Type B pancreatic cell (in vitro differentiated cells): Measurements from ENCODE around the gene GPR161. TPM values are rescaled to one million over a fixed set of nuclear protein-coding genes. Genes with fewer than 3 reads are reported as not detected.
"Not testable (repeated sequence)": the region's sequence is repeated elsewhere in the genome, so short reads cannot be mapped to it uniquely, and the experiment has no call there.

ENCODE experiments used
- DNase-seq: peaks from one replicate; pipeline ENCODE4 v3.0.0; 2021; ENCODE audit warnings: mixed read lengths; ENCODE audit not compliant: unreplicated experiment; ENCODE audit errors: extremely low spot score
- H3K27ac Mint-ChIP-seq: 2 replicates; pipeline ENCODE4 v1.8.0; 2021; ENCODE audit warnings: mild to moderate bottlenecking, mixed read lengths
- H3K27me3 Mint-ChIP-seq: 2 replicates; pipeline ENCODE4 v1.8.0; 2021; ENCODE audit warnings: mixed read lengths
- H3K36me3 Mint-ChIP-seq: 2 replicates; pipeline ENCODE4 v1.8.0; 2021; ENCODE audit warnings: mixed read lengths
- H3K4me1 Mint-ChIP-seq: one replicate; pipeline ENCODE4 v1.8.0; 2021; ENCODE audit warnings: mixed read lengths; ENCODE audit not compliant: unreplicated experiment
- H3K4me3 Mint-ChIP-seq: 2 replicates; pipeline ENCODE4 v1.8.0; 2021; ENCODE audit warnings: mild to moderate bottlenecking, mixed read lengths
- H3K9me3 Mint-ChIP-seq: 2 replicates; pipeline ENCODE4 v1.8.0; 2021; ENCODE audit warnings: mixed read lengths
- CTCF ChIP-seq: fragments of 200-600 bp; sonication (generic); conservative IDR thresholded peaks from 2 replicates; pipeline ENCODE4 v1.5.0; 2021; ENCODE audit warnings: antibody characterized with exemption, mild to moderate bottlenecking
- total RNA-seq: library from RNA; stranded (reverse); gene quantifications from 2 replicates; pipeline ENCODE4 v1.2.1, GENCODE V29; 2021; ENCODE audit warnings: low replicate concordance

The GPR161 gene
- total RNA-seq, 1 donor from 2014 or later: 32.6 TPM

GRCh38 chr1:168163670-168164069 lies 26.9 kb upstream of the GPR161 start:
- no peak overlapping the region for H3K4me3 Mint-ChIP-seq
- H3K4me1 Mint-ChIP-seq: no peaks in the 10 kb centered on the region
- TF ChIP-seq CTCF: no peak
- DNase-seq: no peak
- H3K27ac Mint-ChIP-seq: no peak overlapping the region
- no peaks in the 10 kb centered on the region for H3K27me3 Mint-ChIP-seq
- H3K9me3 Mint-ChIP-seq: peaks cover under 1% of the 10 kb centered on the region
- no peaks in the 10 kb centered on the region for H3K36me3 Mint-ChIP-seq

DNA sequence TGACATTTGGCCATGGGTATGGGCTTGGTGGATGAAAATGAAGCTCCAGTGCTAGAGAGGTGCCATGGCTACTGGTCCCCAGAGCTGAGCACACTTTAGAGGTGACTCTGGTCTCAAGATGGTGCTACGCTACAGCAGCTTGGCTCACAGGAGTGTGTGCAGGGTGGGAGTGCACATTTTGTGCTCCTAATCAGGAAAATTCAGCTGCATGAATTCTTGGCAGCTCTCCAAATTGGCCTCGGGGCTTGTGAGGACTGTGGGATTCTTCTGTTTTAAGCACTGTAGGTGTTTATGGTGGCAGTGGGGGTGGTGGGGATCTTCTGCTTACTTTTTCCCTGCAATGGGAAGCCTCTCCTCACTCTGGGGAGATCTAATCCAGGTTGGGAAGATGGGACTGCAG lies 24.7 kb upstream of the GPR161 start:
- Mint-ChIP-seq H3K27ac (no peak overlapping the region), H3K36me3 (peaks cover 4% of the 10 kb centered on the region), H3K4me3 (no peak overlapping the region), H3K4me1 (no peaks in the 10 kb centered on the region), H3K9me3 (peaks cover 6% of the 10 kb centered on the region), H3K27me3 (no peaks in the 10 kb centered on the region)
- TF ChIP-seq CTCF: no peak
- DNase-seq: no peak

GRCh38 chr1:168159979-168160378 lies 23.2 kb upstream of the GPR161 start:
- Mint-ChIP-seq H3K4me3 (no peak overlapping the region), H3K4me1 (no peaks in the 10 kb centered on the region), H3K9me3 (peaks cover 6% of the 10 kb centered on the region), H3K36me3 (peaks cover 4% of the 10 kb centered on the region), H3K27me3 (no peaks in the 10 kb centered on the region), H3K27ac (no peak overlapping the region)
- no peak for TF ChIP-seq CTCF
- no peak for DNase-seq

DNA sequence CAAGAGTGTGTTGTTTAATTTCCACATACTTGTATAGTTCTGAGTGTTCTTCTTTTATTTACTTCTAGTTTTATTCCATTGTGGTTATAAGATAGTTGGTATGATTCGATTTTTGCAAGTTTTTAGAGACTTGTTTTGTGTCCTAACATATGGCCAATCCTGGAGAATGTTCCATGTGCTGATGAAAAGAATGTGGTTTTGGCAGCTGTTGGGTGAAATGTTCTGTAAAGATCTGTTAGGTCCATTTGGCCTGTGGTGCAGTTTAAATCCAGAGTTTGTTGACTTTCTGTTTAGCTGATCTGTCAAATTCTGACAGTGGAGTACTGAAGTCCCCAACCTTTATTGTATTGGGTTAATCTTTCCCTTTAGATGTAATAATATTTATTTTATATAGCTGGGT lies 22.5 kb upstream of the GPR161 start:
- no peaks in the 10 kb centered on the region for H3K27me3 Mint-ChIP-seq
- H3K9me3 Mint-ChIP-seq: peaks cover 6% of the 10 kb centered on the region
- H3K27ac Mint-ChIP-seq: no peak overlapping the region
- no peak for DNase-seq
- TF ChIP-seq CTCF: no peak
- H3K4me1 Mint-ChIP-seq: no peaks in the 10 kb centered on the region
- peaks cover 4% of the 10 kb centered on the region for H3K36me3 Mint-ChIP-seq
- H3K4me3 Mint-ChIP-seq: no peak overlapping the region

DNA sequence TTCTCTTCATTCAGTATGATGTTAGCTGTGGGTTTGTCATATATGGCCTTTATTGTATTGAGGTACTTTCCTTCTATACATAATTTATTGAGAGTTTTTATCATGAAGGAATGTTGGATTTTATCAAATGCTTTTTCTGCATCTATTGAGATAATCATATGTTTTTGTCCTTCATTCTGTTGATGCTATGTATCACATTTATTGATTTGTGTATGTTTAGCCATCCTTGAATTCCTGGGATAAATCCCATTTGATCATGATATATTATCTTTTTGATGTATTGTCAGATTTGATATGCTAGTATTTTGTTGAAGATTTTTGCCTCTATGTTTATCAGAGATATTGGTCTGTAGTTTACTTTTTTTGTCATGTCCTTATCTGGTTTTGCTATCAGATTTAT lies 20.9 kb upstream of the GPR161 start:
- peaks cover 4% of the 10 kb centered on the region for H3K36me3 Mint-ChIP-seq
- TF ChIP-seq CTCF: no peak
- H3K27ac Mint-ChIP-seq: no peak overlapping the region
- no peaks in the 10 kb centered on the region for H3K27me3 Mint-ChIP-seq
- no peak overlapping the region for H3K4me3 Mint-ChIP-seq
- H3K9me3 Mint-ChIP-seq: peaks cover 6% of the 10 kb centered on the region
- no peak for DNase-seq
- H3K4me1 Mint-ChIP-seq: no peaks in the 10 kb centered on the region

DNA sequence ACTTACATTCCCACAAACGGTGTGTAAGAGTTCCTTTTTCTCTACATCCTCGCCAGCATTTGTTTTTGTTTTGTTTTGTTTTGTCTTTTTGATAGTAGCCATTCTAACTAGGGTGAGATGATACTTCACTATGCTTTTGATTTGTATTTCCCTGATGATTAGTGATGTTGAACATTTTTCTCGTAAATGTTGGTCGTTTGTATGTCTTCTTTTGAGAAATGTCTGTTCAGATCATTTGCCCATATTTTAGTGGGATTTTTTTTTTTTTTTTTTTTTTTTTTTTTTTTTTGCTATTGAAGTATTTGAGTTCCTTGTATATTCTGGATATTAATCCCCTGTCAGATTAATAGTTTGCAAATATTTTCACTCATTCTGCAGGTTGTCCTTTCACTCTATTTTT lies 19.2 kb upstream of the GPR161 start:
- H3K9me3 Mint-ChIP-seq: peaks cover 6% of the 10 kb centered on the region
- H3K4me1 Mint-ChIP-seq: no peaks in the 10 kb centered on the region
- TF ChIP-seq CTCF: no peak
- no peaks in the 10 kb centered on the region for H3K27me3 Mint-ChIP-seq
- peaks cover 4% of the 10 kb centered on the region for H3K36me3 Mint-ChIP-seq
- H3K27ac Mint-ChIP-seq: no peak overlapping the region
- no peak for DNase-seq
- H3K4me3 Mint-ChIP-seq: no peak overlapping the region

DNA sequence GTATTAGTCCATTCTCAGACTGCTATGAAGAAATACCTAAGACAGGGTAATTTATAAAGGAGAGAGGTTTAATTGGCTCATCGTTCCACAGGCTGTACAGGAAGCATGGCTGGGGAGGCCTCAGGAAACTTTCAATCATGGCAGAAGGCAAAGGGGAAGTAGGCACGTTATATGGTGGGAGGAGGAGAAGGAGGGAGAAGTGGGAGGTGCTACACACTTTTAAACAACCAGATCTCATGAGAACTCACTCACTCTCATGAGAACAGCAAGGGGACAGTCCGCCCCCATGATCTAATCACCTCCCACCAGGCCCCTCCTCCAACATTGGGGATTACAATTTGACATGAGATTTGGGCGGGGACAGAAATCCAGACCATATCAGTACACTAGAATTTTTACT lies 18.0 kb upstream of the GPR161 start:
- not testable (repeated sequence) for H3K36me3 Mint-ChIP-seq, H3K27me3 Mint-ChIP-seq, H3K4me1 Mint-ChIP-seq, H3K27ac Mint-ChIP-seq, DNase-seq, H3K9me3 Mint-ChIP-seq, H3K4me3 Mint-ChIP-seq
